ENCODE results near the gene CMTM6. TPM values are rescaled to one million over a fixed set of nuclear protein-coding genes. Genes with fewer than 3 reads are reported as not detected.

Gene CMTM6
- total RNA-seq, 6 donors from 2014 or later: 16.8 to 86.0 (median 61.3) TPM

- WGBS, 2 donors: 85 to 93% methylated on average over 3 to 4 of the region's 4 CpGs
- H3K9me3 ChIP-seq: no peaks in the 10 kb centered on the region
- no peak overlapping the region for H3K27ac ChIP-seq
- TF ChIP-seq POLR2AphosphoS5 (IDR thresholded peaks at IDR 0.05): no peak
- TF ChIP-seq POLR2A (IDR thresholded peaks at IDR 0.05): no peak
- no peak for TF ChIP-seq CTCF (IDR thresholded peaks at IDR 0.05)
- no peak for TF ChIP-seq EP300 (IDR thresholded peaks at IDR 0.05)
- no peaks in the 10 kb centered on the region for H3K36me3 ChIP-seq
- DNase-seq: no peak
- no peak for ATAC-seq (ENCODE audit: low FRiP score in 2 of 2)
- no peak overlapping the region for H3K4me3 ChIP-seq
- H3K4me1 ChIP-seq: peaks cover 9 to 18% (median 14%) of the 10 kb centered on the region in 4 donors
- H3K27me3 ChIP-seq: no peaks in the 10 kb centered on the region
These were observed 66.5 kb downstream of the CMTM6 start for GRCh38 chr3:32435911-32436815.

GRCh38 chr3:32434206-32434605 lies 68.4 kb downstream of the CMTM6 start:
- Histone ChIP-seq H3K36me3 (no peaks in the 10 kb centered on the region), H3K27me3 (no peaks in the 10 kb centered on the region), H3K9me3 (no peaks in the 10 kb centered on the region), H3K4me1 (peaks cover 9 to 18% (median 14%) of the 10 kb centered on the region in 4 donors), H3K4me3 (no peak overlapping the region), H3K27ac (no peak overlapping the region)
- DNase-seq: no peak
- WGBS, 2 donors: 96 to 97% methylated on average over 4 of the region's 4 CpGs
- TF ChIP-seq CTCF (IDR thresholded peaks at IDR 0.05): no peak
- ATAC-seq (ENCODE audit: low FRiP score in 2 of 2): no peak

- Histone ChIP-seq H3K27ac (peak overlapping the region; percentile 28 to 64 (median 52)), H3K27me3 (no peaks in the 10 kb centered on the region), H3K4me3 (no peak overlapping the region), H3K4me1 (peaks cover 19 to 20% (median 20%) of the 10 kb centered on the region in 4 donors), H3K9me3 (no peaks in the 10 kb centered on the region), H3K36me3 (no peaks in the 10 kb centered on the region)
- DNase-seq (no peak), ATAC-seq (ENCODE audit: low FRiP score in 2 of 2) (no peak)
- TF ChIP-seq EP300 (IDR thresholded peaks at IDR 0.05) (no peak), POLR2AphosphoS5 (IDR thresholded peaks at IDR 0.05) (no peak), CTCF (IDR thresholded peaks at IDR 0.05) (no peak), POLR2A (IDR thresholded peaks at IDR 0.05) (no peak)
- WGBS, 2 donors: 69 to 85% methylated on average over 11 to 12 of the region's 12 CpGs
These were observed 69.7 kb downstream of the CMTM6 start for GRCh38 chr3:32432711-32433530.

GRCh38 chr3:32432045-32432710 lies 70.5 kb downstream of the CMTM6 start:
- H3K4me1 ChIP-seq: peaks cover 22 to 25% (median 23%) of the 10 kb centered on the region in 4 donors
- no peaks in the 10 kb centered on the region for H3K9me3 ChIP-seq
- WGBS, 2 donors: 87 to 97% methylated on average over 5 to 6 of the region's 6 CpGs
- H3K36me3 ChIP-seq: no peaks in the 10 kb centered on the region
- peak overlapping the region in 3 of 4 donors; percentile 17 to 63 (median 42) for H3K27ac ChIP-seq
- no peaks in the 10 kb centered on the region for H3K27me3 ChIP-seq
- DNase-seq: no peak
- no peak for TF ChIP-seq CTCF (IDR thresholded peaks at IDR 0.05)
- TF ChIP-seq EP300 (IDR thresholded peaks at IDR 0.05): no peak
- TF ChIP-seq POLR2A (IDR thresholded peaks at IDR 0.05): no peak
- TF ChIP-seq POLR2AphosphoS5 (IDR thresholded peaks at IDR 0.05): no peak
- H3K4me3 ChIP-seq: no peak overlapping the region
- no peak for ATAC-seq (ENCODE audit: low FRiP score in 2 of 2)

Measured in upper lobe of left lung (tissue), 6 donors.